H1 (cell line): ENCODE results near the gene GNG14.

ENCODE experiments used
- CHD1 ChIP-seq: IDR thresholded peaks from 2 replicates; pipeline ENCODE4 v1.6.1; 2012; ENCODE audit warnings: low read depth, low read length, improper control_type of control experiment
- CTBP2 ChIP-seq: IDR thresholded peaks from 2 replicates; pipeline ENCODE4 v1.7.0; 2011; ENCODE audit warnings: borderline replicate concordance, mild to moderate bottlenecking, moderate library complexity, mixed read lengths, low read length; ENCODE audit not compliant: insufficient read depth, insufficient read length
- EP300 ChIP-seq, 2 experiments: IDR thresholded peaks; 1 replicate in 1 of 2; 2 replicates in 1 of 2; pipeline ENCODE4 v1.6.1; 2011 to 2012; ENCODE audit warnings: low read depth in 2 of 2, low read length in 2 of 2, mild to moderate bottlenecking in 2 of 2, borderline replicate concordance in 1 of 2, inconsistent platforms in 1 of 2, moderate library complexity in 1 of 2
- HDAC6 ChIP-seq: IDR thresholded peaks from one replicate; pipeline ENCODE4 v1.7.1; 2012; ENCODE audit warnings: low read depth, mild to moderate bottlenecking, inconsistent platforms, low read length, moderate library complexity
- JUND ChIP-seq: IDR thresholded peaks from 2 replicates; pipeline ENCODE4 v1.6.1; 2011; ENCODE audit warnings: mild to moderate bottlenecking, improper control_type of control experiment, low read length
- POLR2AphosphoS5 ChIP-seq: IDR thresholded peaks from 2 replicates; pipeline ENCODE4 v1.6.1; 2011; ENCODE audit warnings: low read depth, low read length
- RAD21 ChIP-seq, 2 experiments: IDR thresholded peaks in 1 of 2; conservative IDR thresholded peaks in 1 of 2; 2 replicates each; pipeline ENCODE4 v1.6.1; 2011; ENCODE audit warnings: low read depth in 2 of 2, low read length in 2 of 2, improper control_type of control experiment in 1 of 2, inconsistent platforms in 1 of 2, mild to moderate bottlenecking in 1 of 2, moderate library complexity in 1 of 2
- RXRA ChIP-seq: IDR thresholded peaks from 2 replicates; pipeline ENCODE4 v1.6.1; 2011; ENCODE audit warnings: low read depth, mild to moderate bottlenecking, low read length, moderate library complexity; ENCODE audit not compliant: insufficient read depth
- SIX5 ChIP-seq: IDR thresholded peaks from 2 replicates; pipeline ENCODE4 v1.6.1; 2011; ENCODE audit warnings: mild to moderate bottlenecking, low read depth, low read length
- TCF12 ChIP-seq: IDR thresholded peaks from 2 replicates; pipeline ENCODE4 v1.6.1; 2011; ENCODE audit warnings: low read depth, mild to moderate bottlenecking, low read length
- ZNF274 ChIP-seq: IDR thresholded peaks from 2 replicates; pipeline ENCODE4 v1.7.0; 2012; ENCODE audit warnings: low read length, borderline replicate concordance; ENCODE audit errors: extremely low read depth
- TF ChIP-seq, protein P1 (sequence below): IDR thresholded peaks from 2 replicates; pipeline ENCODE4 v1.6.1; 2012; ENCODE audit warnings: low read length, inconsistent platforms
- TF ChIP-seq, protein P2 (sequence below), 3 experiments: IDR thresholded peaks; 1 replicate in 2 of 3; 2 replicates in 1 of 3; pipeline versions ENCODE4 v1.5.1 to v1.6.1; 2011; ENCODE audit warnings: low read length in 3 of 3, mild to moderate bottlenecking in 3 of 3, inconsistent platforms in 2 of 3, low read depth in 1 of 3, moderate library complexity in 1 of 3; ENCODE audit not compliant: insufficient read depth in 1 of 3; ENCODE audit errors: control extremely low read depth in 1 of 3
- TF ChIP-seq, protein P3 (sequence below): IDR thresholded peaks from 2 replicates; pipeline ENCODE4 v1.6.1; 2011; ENCODE audit warnings: low read length, improper control_type of control experiment

DNA sequence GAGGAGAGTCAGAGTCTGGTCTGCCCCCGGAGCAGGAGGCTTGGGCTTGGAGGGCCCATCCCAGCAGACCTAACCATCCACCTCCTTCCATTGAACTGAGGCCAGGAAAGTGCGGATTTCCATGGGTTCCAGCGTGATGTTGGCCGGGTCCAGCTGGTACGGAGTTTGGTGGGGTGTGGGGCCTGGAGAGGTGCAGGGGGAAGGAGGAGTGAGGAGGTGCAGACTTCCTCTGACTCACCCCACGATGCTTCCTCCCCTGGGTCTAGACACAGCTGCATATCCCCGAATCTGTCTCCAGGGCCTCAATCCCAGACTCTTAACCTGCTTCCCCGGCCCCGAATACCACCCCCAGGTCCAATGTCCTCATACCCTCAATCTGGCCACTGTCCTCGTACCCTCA lies 41.2 kb upstream of the GNG14 start:
- TF ChIP-seq, protein P1, sequence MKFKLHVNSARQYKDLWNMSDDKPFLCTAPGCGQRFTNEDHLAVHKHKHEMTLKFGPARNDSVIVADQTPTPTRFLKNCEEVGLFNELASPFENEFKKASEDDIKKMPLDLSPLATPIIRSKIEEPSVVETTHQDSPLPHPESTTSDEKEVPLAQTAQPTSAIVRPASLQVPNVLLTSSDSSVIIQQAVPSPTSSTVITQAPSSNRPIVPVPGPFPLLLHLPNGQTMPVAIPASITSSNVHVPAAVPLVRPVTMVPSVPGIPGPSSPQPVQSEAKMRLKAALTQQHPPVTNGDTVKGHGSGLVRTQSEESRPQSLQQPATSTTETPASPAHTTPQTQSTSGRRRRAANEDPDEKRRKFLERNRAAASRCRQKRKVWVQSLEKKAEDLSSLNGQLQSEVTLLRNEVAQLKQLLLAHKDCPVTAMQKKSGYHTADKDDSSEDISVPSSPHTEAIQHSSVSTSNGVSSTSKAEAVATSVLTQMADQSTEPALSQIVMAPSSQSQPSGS: no peak
- TF ChIP-seq RAD21 (IDR thresholded peaks at IDR 0.05 in 1 of 2, conservative IDR thresholded peaks at IDR 0.05 in 1 of 2; ENCODE audit: low read depth in 2 of 2, low read length in 2 of 2): no peak
- TF ChIP-seq JUND: no peak
- no peak for TF ChIP-seq POLR2AphosphoS5
- TF ChIP-seq, protein P2, sequence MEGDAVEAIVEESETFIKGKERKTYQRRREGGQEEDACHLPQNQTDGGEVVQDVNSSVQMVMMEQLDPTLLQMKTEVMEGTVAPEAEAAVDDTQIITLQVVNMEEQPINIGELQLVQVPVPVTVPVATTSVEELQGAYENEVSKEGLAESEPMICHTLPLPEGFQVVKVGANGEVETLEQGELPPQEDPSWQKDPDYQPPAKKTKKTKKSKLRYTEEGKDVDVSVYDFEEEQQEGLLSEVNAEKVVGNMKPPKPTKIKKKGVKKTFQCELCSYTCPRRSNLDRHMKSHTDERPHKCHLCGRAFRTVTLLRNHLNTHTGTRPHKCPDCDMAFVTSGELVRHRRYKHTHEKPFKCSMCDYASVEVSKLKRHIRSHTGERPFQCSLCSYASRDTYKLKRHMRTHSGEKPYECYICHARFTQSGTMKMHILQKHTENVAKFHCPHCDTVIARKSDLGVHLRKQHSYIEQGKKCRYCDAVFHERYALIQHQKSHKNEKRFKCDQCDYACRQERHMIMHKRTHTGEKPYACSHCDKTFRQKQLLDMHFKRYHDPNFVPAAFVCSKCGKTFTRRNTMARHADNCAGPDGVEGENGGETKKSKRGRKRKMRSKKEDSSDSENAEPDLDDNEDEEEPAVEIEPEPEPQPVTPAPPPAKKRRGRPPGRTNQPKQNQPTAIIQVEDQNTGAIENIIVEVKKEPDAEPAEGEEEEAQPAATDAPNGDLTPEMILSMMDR (IDR thresholded peaks at IDR 0.05; ENCODE audit: control extremely low read depth in 1 of 3, insufficient read depth in 1 of 3, low read depth in 1 of 3, low read length in 3 of 3): no peak
- TF ChIP-seq, protein P3, sequence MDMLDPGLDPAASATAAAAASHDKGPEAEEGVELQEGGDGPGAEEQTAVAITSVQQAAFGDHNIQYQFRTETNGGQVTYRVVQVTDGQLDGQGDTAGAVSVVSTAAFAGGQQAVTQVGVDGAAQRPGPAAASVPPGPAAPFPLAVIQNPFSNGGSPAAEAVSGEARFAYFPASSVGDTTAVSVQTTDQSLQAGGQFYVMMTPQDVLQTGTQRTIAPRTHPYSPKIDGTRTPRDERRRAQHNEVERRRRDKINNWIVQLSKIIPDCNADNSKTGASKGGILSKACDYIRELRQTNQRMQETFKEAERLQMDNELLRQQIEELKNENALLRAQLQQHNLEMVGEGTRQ: no peak
- TF ChIP-seq SIX5: no peak
- TF ChIP-seq CHD1: no peak
- no peak for TF ChIP-seq CTBP2
- no peak for TF ChIP-seq RXRA
- TF ChIP-seq TCF12: no peak
- TF ChIP-seq ZNF274: no peak
- TF ChIP-seq HDAC6: no peak
- no peak for TF ChIP-seq EP300 (IDR thresholded peaks at IDR 0.05; ENCODE audit: borderline replicate concordance in 1 of 2, low read depth in 2 of 2, low read length in 2 of 2)
